Brain pericyte (primary cell): ENCODE results near the gene BAIAP3.

ENCODE experiments used
- DNase-seq: peaks from one replicate; pipeline ENCODE4 v3.0.0-alpha.2; 2012; ENCODE audit warnings: low read depth, low spot score

The BAIAP3 gene

GRCh38 chr16:1367486-1368174 is 34.2 kb downstream of the BAIAP3 start:
- DNase-seq, result no peak

- no peak for DNase-seq
These were observed 37.9 kb downstream of the BAIAP3 start for GRCh38 chr16:1371054-1371978.

- no peak for DNase-seq
These were observed 39.0 kb downstream of the BAIAP3 start for GRCh38 chr16:1372292-1372950.

GRCh38 chr16:1374418-1375297 is 41.2 kb downstream of the BAIAP3 start:
- no peak for DNase-seq

GRCh38 chr16:1375298-1375640 is 41.8 kb downstream of the BAIAP3 start:
- DNase-seq, result no peak

- no peak for DNase-seq
These were observed 42.4 kb downstream of the BAIAP3 start for GRCh38 chr16:1375741-1376410.

GRCh38 chr16:1377406-1378010 is 44.1 kb downstream of the BAIAP3 start:
- no peak for DNase-seq

GRCh38 chr16:1378087-1378803 is 44.8 kb downstream of the BAIAP3 start:
- DNase-seq, result no peak

- DNase-seq, result no peak
These were observed 45.4 kb downstream of the BAIAP3 start for GRCh38 chr16:1378804-1379303.

GRCh38 chr16:1379304-1380076 is 46.0 kb downstream of the BAIAP3 start:
- DNase-seq, result no peak

- DNase-seq, result no peak
These were observed 46.8 kb downstream of the BAIAP3 start for GRCh38 chr16:1380195-1380594.

- no peak for DNase-seq
These were observed 48.4 kb downstream of the BAIAP3 start for GRCh38 chr16:1381612-1382406.

- DNase-seq, result no peak
These were observed 50.1 kb downstream of the BAIAP3 start for GRCh38 chr16:1383556-1383955.

GRCh38 chr16:1385232-1385631 is 51.8 kb downstream of the BAIAP3 start:
- no peak for DNase-seq

- no peak for DNase-seq
These were observed 53.9 kb downstream of the BAIAP3 start for GRCh38 chr16:1387331-1387730.

- no peak for DNase-seq
These were observed 56.3 kb downstream of the BAIAP3 start for GRCh38 chr16:1389762-1390161.

- DNase-seq, result no peak
These were observed 56.9 kb downstream of the BAIAP3 start for GRCh38 chr16:1390239-1390779.

- DNase-seq, result no peak
These were observed 59.4 kb downstream of the BAIAP3 start for GRCh38 chr16:1392826-1393225.
